Chondrocyte (in vitro differentiated cells): ENCODE measurements around the gene SERPINH1. TPM values are rescaled to one million over a fixed set of nuclear protein-coding genes. Genes with fewer than 3 reads are reported as not detected.

Source experiments
- DNase-seq: peaks from one replicate; pipeline ENCODE4 v3.0.0; 2021; ENCODE audit warnings: mixed read lengths, low spot score
- H3K27ac Mint-ChIP-seq: one replicate; pipeline ENCODE4 v1.8.0; 2021; ENCODE audit warnings: mild to moderate bottlenecking, moderate library complexity, mixed read lengths; ENCODE audit not compliant: unreplicated experiment
- H3K27me3 Mint-ChIP-seq: 2 replicates; pipeline ENCODE4 v1.8.0; 2021; ENCODE audit warnings: low read depth, mixed read lengths
- H3K36me3 Mint-ChIP-seq: 2 replicates; pipeline ENCODE4 v1.8.0; 2021; ENCODE audit warnings: low read depth, mixed read lengths
- H3K4me1 Mint-ChIP-seq: 2 replicates; pipeline ENCODE4 v1.8.0; 2021; ENCODE audit warnings: low read depth, mild to moderate bottlenecking, mixed read lengths
- H3K4me3 Mint-ChIP-seq: one replicate; pipeline ENCODE4 v1.8.0; 2021; ENCODE audit warnings: mild to moderate bottlenecking, moderate library complexity, mixed read lengths; ENCODE audit not compliant: unreplicated experiment
- H3K9me3 Mint-ChIP-seq: 2 replicates; pipeline ENCODE4 v1.8.0; 2021; ENCODE audit warnings: low read depth, mixed read lengths
- total RNA-seq: library from RNA; stranded (reverse); gene quantifications from 3 replicates; pipeline ENCODE4 v1.2.1, GENCODE V29; 2021
- TF ChIP-seq, protein P1 (sequence below): fragments of 200-600 bp; sonication (generic); IDR thresholded peaks from 2 replicates; pipeline ENCODE4 v1.5.0; 2021; ENCODE audit warnings: antibody characterized with exemption, mild to moderate bottlenecking, moderate library complexity

SERPINH1 gene
- total RNA-seq, 1 donor from 2014 or later = 1,204 TPM

DNA sequence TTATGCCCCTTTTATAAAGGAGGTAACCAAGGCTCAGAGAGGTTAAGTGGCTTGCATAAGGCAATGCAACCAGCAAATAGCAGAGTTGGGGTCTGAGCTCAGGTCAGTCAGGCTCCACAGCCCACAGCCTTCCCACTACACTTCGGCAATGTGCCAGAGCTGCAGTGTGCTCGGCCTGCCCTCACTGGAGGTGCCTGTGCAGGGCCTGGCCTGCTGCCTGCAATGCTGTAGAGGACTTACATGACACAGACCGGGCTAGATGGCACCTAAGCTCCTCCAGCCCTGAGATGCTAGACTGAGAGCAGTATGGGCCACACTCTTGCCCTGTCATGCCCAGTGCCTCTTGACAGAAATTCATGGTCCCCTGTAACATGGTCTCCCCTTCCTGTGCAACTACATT is 49.8 kb downstream of the SERPINH1 start:
- no peaks in the 10 kb centered on the region for H3K9me3 Mint-ChIP-seq
- no peak overlapping the region for H3K4me3 Mint-ChIP-seq
- peaks cover 3% of the 10 kb centered on the region for H3K27me3 Mint-ChIP-seq
- H3K27ac Mint-ChIP-seq = no peak overlapping the region
- H3K4me1 Mint-ChIP-seq = no peaks in the 10 kb centered on the region
- no peak for DNase-seq
- H3K36me3 Mint-ChIP-seq = peaks cover 11% of the 10 kb centered on the region
- TF ChIP-seq, protein P1, sequence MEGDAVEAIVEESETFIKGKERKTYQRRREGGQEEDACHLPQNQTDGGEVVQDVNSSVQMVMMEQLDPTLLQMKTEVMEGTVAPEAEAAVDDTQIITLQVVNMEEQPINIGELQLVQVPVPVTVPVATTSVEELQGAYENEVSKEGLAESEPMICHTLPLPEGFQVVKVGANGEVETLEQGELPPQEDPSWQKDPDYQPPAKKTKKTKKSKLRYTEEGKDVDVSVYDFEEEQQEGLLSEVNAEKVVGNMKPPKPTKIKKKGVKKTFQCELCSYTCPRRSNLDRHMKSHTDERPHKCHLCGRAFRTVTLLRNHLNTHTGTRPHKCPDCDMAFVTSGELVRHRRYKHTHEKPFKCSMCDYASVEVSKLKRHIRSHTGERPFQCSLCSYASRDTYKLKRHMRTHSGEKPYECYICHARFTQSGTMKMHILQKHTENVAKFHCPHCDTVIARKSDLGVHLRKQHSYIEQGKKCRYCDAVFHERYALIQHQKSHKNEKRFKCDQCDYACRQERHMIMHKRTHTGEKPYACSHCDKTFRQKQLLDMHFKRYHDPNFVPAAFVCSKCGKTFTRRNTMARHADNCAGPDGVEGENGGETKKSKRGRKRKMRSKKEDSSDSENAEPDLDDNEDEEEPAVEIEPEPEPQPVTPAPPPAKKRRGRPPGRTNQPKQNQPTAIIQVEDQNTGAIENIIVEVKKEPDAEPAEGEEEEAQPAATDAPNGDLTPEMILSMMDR = no peak

DNA sequence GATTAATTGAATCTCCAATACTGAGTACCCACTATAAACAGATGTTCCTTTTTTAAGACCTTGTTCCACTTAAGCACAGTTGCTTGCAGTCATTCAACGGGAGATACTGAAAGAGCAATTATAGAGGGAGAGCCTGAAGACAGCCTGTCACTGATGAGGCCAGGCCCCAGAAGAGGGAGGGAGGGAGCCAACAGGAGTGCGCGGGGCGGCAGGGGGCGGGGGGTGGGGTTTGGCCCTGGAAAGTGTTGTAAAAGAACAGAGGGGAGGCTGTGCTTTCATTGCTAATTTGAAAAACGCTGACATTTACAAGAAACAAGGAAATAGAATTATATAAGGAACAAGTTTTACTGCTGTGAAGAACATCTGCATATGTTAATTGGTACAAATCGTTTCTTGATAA is 53.7 kb downstream of the SERPINH1 start:
- Mint-ChIP-seq H3K27ac (no peak overlapping the region), H3K27me3 (peaks cover 3% of the 10 kb centered on the region), H3K4me3 (no peak overlapping the region), H3K36me3 (peaks cover 5% of the 10 kb centered on the region), H3K4me1 (no peaks in the 10 kb centered on the region), H3K9me3 (no peaks in the 10 kb centered on the region)
- TF ChIP-seq, protein P1 = no peak
- no peak for DNase-seq

DNA sequence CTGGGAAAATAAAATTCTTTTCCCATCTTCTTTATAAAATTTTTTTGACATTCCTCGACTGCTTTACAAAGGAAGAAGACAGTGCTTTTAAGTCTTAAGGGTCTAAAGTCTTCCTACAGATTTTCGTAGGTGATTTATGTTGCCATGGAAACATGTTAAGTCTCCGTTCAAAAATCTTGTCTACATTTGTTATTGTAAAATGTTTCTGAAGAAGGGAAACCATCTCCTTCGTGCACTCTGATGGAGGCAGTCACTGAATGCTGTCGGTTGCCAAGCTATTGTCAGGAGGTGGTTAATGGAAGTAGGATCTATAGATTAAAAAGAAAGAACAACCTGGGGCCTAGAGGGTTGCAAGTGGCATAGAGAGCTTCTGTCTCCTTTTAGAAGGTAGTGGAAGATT is 54.2 kb downstream of the SERPINH1 start:
- Mint-ChIP-seq H3K36me3 (peaks cover 5% of the 10 kb centered on the region), H3K27me3 (peaks cover 3% of the 10 kb centered on the region), H3K4me3 (no peak overlapping the region), H3K27ac (no peak overlapping the region), H3K4me1 (no peaks in the 10 kb centered on the region), H3K9me3 (no peaks in the 10 kb centered on the region)
- TF ChIP-seq, protein P1 = no peak
- no peak for DNase-seq

Other genes starting within 250 kb of the SERPINH1 start
- gene ARRB1, start 210.6 kb upstream of the SERPINH1 start, total RNA-seq = 14.4 to 19.1 TPM (median 16.6 TPM) in 3 replicates
- gene RPS3, start 162.7 kb upstream of the SERPINH1 start, total RNA-seq = 1,466 to 1,585 TPM (median 1,486 TPM) in 3 replicates
- gene KLHL35, start 129.1 kb upstream of the SERPINH1 start, total RNA-seq = 6.3 to 12.5 TPM (median 10.1 TPM) in 3 replicates
- 8.9 to 12.6 TPM (median 11.3 TPM) in 3 replicates for gene GDPD5, start 36.3 kb upstream of the SERPINH1 start, total RNA-seq
- gene MAP6, start 106.8 kb downstream of the SERPINH1 start, total RNA-seq = 14.2 to 26.4 TPM (median 25.9 TPM) in 3 replicates
- not detected in 3 replicates for gene MOGAT2, start 155.6 kb downstream of the SERPINH1 start, total RNA-seq
- gene DGAT2, start 206.5 kb downstream of the SERPINH1 start, total RNA-seq = 1.3 to 1.6 TPM in 2 of 3 replicates, not detected in the other